ENCODE data around the gene HSD11B2. TPM values are rescaled to one million over a fixed set of nuclear protein-coding genes. Genes with fewer than 3 reads are reported as not detected.

Gene HSD11B2
- total and polyA plus RNA-seq, 2 of the 8 experiments (the other 6 are each of a cell fraction or from before 2014, with no cell fraction given): 28.7 to 32.9 TPM

DNA sequence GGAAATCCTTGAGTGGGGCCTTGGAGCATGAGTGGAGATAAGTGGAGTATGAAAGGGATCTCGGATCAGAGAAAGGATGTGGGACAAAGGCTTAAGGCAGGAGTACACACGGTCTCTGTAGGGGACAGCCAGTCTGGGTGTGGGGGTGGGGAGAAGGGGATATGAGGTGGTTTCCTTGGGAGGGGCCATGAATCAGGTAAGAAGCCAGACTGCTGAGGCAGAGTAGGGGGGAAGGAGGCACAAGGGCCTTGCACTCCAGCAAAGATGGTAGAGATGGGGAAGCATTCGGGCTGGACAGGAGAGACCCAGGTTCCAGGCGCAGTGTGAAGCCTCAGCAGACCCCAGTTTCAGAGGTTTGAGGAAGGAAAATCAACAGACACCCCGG is 1.6 kb downstream of the HSD11B2 start (continued):
- TF ChIP-seq MAX (IDR thresholded peaks at IDR 0.05) (no peak), GTF2F1 (IDR thresholded peaks at IDR 0.05; ENCODE audit: borderline replicate concordance, low read depth, low read length) (no peak), TEAD4 (IDR thresholded peaks at IDR 0.05; ENCODE audit: low read depth, low read length) (no peak), RXRA (IDR thresholded peaks at IDR 0.05; ENCODE audit: insufficient read depth, low read depth, low read length) (no peak), NANOG (IDR thresholded peaks at IDR 0.05; ENCODE audit: insufficient read depth, low read depth, low read length, poor library complexity, severe bottlenecking) (no peak)
- TF ChIP-seq, protein P1, sequence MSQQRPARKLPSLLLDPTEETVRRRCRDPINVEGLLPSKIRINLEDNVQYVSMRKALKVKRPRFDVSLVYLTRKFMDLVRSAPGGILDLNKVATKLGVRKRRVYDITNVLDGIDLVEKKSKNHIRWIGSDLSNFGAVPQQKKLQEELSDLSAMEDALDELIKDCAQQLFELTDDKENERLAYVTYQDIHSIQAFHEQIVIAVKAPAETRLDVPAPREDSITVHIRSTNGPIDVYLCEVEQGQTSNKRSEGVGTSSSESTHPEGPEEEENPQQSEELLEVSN (IDR thresholded peaks at IDR 0.05): no peak
